Type B pancreatic cell (in vitro differentiated cells): ENCODE measurements around the gene GIGYF2. TPM values are rescaled to one million over a fixed set of nuclear protein-coding genes. Genes with fewer than 3 reads are reported as not detected.

ENCODE experiments used
- DNase-seq: peaks from one replicate; pipeline ENCODE4 v3.0.0; 2021; ENCODE audit warnings: mixed read lengths; ENCODE audit not compliant: unreplicated experiment; ENCODE audit errors: extremely low spot score
- H3K27ac Mint-ChIP-seq: 2 replicates; pipeline ENCODE4 v1.8.0; 2021; ENCODE audit warnings: mild to moderate bottlenecking, mixed read lengths
- H3K27me3 Mint-ChIP-seq: 2 replicates; pipeline ENCODE4 v1.8.0; 2021; ENCODE audit warnings: mixed read lengths
- H3K36me3 Mint-ChIP-seq: 2 replicates; pipeline ENCODE4 v1.8.0; 2021; ENCODE audit warnings: mixed read lengths
- H3K4me1 Mint-ChIP-seq: one replicate; pipeline ENCODE4 v1.8.0; 2021; ENCODE audit warnings: mixed read lengths; ENCODE audit not compliant: unreplicated experiment
- H3K4me3 Mint-ChIP-seq: 2 replicates; pipeline ENCODE4 v1.8.0; 2021; ENCODE audit warnings: mild to moderate bottlenecking, mixed read lengths
- H3K9me3 Mint-ChIP-seq: 2 replicates; pipeline ENCODE4 v1.8.0; 2021; ENCODE audit warnings: mixed read lengths
- total RNA-seq: library from RNA; stranded (reverse); gene quantifications from 2 replicates; pipeline ENCODE4 v1.2.1, GENCODE V29; 2021; ENCODE audit warnings: low replicate concordance
- TF ChIP-seq, protein P1 (sequence below): fragments of 200-600 bp; sonication (generic); conservative IDR thresholded peaks from 2 replicates; pipeline ENCODE4 v1.5.0; 2021; ENCODE audit warnings: antibody characterized with exemption, mild to moderate bottlenecking

The GIGYF2 gene
- total RNA-seq, 1 donor from 2014 or later = 65.7 TPM

DNA sequence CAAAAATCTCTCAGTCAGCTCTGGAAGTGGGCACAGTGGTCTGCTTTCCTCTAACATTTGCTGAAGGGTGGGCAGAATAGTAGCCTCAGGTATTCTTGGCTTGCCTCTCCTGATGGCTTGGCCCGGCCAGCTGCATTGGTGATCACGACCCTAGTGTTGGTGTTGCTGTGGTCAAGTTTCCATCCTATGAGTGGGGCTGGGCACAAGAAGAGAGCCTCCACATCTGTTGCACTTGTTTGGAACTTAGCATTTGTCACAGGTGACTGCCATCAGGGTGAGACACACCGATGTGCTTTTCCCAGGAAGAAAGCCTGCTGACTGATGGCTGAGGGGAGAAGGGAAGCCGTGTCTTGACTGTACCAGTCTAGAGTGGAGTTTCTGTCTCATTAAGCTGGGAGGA, 139.8 kb downstream of the GIGYF2 start:
- Mint-ChIP-seq H3K27me3 (no peaks in the 10 kb centered on the region), H3K27ac (peak overlapping the region; percentile 19), H3K4me3 (no peak overlapping the region), H3K9me3 (no peaks in the 10 kb centered on the region), H3K4me1 (peaks cover 9% of the 10 kb centered on the region), H3K36me3 (peaks cover 47% of the 10 kb centered on the region)
- no peak for DNase-seq
- TF ChIP-seq, protein P1, sequence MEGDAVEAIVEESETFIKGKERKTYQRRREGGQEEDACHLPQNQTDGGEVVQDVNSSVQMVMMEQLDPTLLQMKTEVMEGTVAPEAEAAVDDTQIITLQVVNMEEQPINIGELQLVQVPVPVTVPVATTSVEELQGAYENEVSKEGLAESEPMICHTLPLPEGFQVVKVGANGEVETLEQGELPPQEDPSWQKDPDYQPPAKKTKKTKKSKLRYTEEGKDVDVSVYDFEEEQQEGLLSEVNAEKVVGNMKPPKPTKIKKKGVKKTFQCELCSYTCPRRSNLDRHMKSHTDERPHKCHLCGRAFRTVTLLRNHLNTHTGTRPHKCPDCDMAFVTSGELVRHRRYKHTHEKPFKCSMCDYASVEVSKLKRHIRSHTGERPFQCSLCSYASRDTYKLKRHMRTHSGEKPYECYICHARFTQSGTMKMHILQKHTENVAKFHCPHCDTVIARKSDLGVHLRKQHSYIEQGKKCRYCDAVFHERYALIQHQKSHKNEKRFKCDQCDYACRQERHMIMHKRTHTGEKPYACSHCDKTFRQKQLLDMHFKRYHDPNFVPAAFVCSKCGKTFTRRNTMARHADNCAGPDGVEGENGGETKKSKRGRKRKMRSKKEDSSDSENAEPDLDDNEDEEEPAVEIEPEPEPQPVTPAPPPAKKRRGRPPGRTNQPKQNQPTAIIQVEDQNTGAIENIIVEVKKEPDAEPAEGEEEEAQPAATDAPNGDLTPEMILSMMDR = no peak

DNA sequence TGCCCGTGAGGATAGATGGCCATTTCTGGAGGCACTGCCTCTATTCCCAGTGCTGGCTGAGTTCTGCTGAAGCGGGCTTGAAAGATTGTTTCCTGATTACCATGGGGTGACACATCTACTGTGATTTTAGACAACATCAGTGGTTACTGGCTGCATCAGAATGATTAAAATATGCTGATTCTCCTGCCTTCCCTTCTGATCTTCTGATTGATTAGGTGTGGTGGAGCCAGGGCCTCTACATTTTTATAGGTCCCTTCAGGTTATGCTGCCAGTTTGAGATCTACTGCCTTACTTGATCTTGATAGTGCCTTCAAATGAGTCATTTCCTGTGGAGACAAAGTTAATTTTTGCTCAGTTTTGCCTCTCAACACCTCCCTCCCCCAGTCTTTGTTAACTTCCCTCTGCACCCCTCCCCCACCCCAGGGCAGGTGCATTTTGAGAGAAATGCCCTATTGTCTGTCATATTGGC, 141.3 kb downstream of the GIGYF2 start:
- H3K4me1 Mint-ChIP-seq = peaks cover 9% of the 10 kb centered on the region
- peaks cover 40% of the 10 kb centered on the region for H3K36me3 Mint-ChIP-seq
- no peaks in the 10 kb centered on the region for H3K9me3 Mint-ChIP-seq
- H3K27ac Mint-ChIP-seq = peak overlapping the region; percentile 3
- no peak overlapping the region for H3K4me3 Mint-ChIP-seq
- DNase-seq = no peak
- H3K27me3 Mint-ChIP-seq = no peaks in the 10 kb centered on the region
- TF ChIP-seq, protein P1 = no peak

DNA sequence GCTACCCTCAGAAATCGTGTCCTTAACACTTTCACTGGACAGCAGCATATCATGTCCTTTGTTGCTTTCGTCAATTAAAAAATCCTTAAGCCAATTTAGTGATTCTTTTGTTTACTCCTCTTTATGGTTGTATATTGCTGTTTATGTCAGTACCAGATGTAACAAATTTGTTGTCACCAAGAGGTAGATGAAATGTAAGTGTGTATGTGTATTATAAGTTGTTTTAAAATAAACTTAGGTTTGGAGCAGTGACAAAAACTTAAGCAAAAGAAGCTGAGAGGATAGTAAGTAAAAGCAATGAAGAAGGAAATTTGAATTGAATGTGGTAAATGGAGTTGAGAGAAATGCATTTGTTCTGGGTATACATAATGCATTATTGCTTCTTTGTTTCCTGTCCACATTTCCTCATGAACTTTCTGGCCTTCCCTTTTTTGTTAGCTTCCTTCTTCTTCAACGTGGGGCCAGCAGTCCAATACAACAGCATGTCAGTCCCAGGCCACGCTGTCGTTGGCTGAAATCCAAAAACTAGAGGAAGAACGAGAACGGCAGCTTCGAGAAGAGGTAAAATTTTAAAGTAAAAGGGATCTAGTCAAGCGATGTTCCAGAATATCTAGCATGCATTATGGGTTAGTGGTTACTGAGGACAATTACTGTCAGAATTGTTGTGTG, 142.4 kb downstream of the GIGYF2 start:
- Mint-ChIP-seq H3K36me3 (peaks cover 37% of the 10 kb centered on the region), H3K4me3 (no peak overlapping the region), H3K27ac (peak overlapping the region; percentile 27), H3K9me3 (no peaks in the 10 kb centered on the region), H3K27me3 (no peaks in the 10 kb centered on the region), H3K4me1 (peaks cover 9% of the 10 kb centered on the region)
- TF ChIP-seq, protein P1 = no peak
- no peak for DNase-seq

DNA sequence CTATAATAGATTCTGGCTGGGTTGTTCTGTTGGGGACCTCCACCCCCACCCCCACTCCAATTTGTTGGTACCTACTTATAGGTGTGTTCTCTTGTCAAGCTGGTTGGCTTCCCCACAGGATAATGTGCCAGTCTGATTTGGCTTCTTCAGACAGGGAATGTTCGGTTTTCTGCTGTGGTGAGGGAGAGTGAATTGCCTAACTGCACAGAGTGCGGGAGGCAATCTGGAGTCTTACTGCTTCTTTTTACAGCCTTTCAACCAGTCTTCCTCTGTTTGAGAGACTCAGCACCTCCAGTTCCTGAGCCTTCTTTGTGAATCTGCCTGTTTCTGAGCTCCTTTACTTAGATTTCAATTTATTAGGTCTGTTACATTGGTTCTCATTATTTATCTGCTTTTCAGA, 145.6 kb downstream of the GIGYF2 start:
- Mint-ChIP-seq H3K9me3 (no peaks in the 10 kb centered on the region), H3K4me1 (peaks cover 4% of the 10 kb centered on the region), H3K36me3 (peaks cover 32% of the 10 kb centered on the region), H3K27ac (no peak overlapping the region), H3K27me3 (no peaks in the 10 kb centered on the region), H3K4me3 (no peak overlapping the region)
- DNase-seq = no peak
- TF ChIP-seq, protein P1 = no peak

DNA sequence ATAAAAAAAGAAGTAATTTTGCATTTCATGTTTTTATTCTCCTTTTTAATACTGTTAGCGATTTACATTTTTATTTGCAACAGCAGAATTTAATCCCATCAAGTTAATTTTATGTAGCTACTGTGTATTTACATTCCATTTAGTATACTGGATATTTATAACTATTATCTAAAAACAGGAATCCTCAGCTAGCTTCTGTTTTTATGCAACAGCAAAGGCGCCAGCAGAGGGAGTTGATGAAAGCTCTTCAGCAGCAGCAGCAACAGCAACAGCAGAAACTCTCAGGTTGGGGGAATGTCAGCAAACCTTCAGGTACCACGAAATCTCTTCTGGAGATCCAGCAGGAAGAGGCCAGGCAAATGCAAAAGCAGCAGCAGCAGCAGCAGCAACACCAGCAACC, 146.7 kb downstream of the GIGYF2 start:
- no peaks in the 10 kb centered on the region for H3K9me3 Mint-ChIP-seq
- no peak overlapping the region for H3K27ac Mint-ChIP-seq
- no peaks in the 10 kb centered on the region for H3K27me3 Mint-ChIP-seq
- no peak overlapping the region for H3K4me3 Mint-ChIP-seq
- TF ChIP-seq, protein P1 = peak; percentile 34
- DNase-seq = no peak
- H3K4me1 Mint-ChIP-seq = no peaks in the 10 kb centered on the region
- peaks cover 29% of the 10 kb centered on the region for H3K36me3 Mint-ChIP-seq
